K562 (cell line): ENCODE results near the gene LIX1. TPM values are rescaled to one million over a fixed set of nuclear protein-coding genes. Genes with fewer than 3 reads are reported as not detected.

Experiments
- ATAC-seq: fragments of 200-7000 bp; cut with Tn5 transposase; 3 replicates; pipeline ENCODE4 v1.9.1; 2020; ENCODE audit warnings: moderate library complexity
- BruUV-seq: library from RNA; stranded (reverse); fragments of 400-500 nt; replicated peaks from 2 replicates; lab custom pipeline; 2021; lab: Mats Ljungman, UMichigan
- CTCF ChIA-PET: fragments of 300-600 bp; formaldehyde crosslinking; extraction: SDS; loops from one replicate; lab custom pipeline; 2021; ENCODE audit warnings: low intra/inter-chr PET ratio; lab: Yijun Ruan, JAX
- POLR2A ChIA-PET: fragments of 300-600, 350-650 bp; sonication (Branson Sonifier 250); formaldehyde crosslinking; extraction: SDS; loops from one replicate; lab custom pipeline; 2021; ENCODE audit warnings: antibody characterized with exemption, inconsistent platforms; lab: Yijun Ruan, JAX
- DNase-seq, 4 experiments: peaks; one replicate each; pipeline versions ENCODE4 v3.0.0 to v3.0.0-alpha.2; 2011 to 2018; ENCODE audit warnings: low spot score in 3 of 4, mixed read lengths in 3 of 4; ENCODE audit errors: extremely low read depth in 1 of 4
- FAIRE-seq: peaks from 2 replicates; lab custom pipeline; 2011; peaks lifted over from hg19 to GRCh38; lab: Jason Lieb, UNC
- H2AFZ ChIP-seq: 2 replicates; pipeline ENCODE4 v1.6.0; 2011; ENCODE audit warnings: low read depth, low read length, control low read depth, inconsistent platforms
- H3K27ac ChIP-seq: fragments of 200-600 bp; 3 replicates; pipeline ENCODE4 v1.8.0; 2011; ENCODE audit warnings: low read depth, mild to moderate bottlenecking, control low read depth, inconsistent platforms, low read length, moderate library complexity, mixed read lengths; ENCODE audit errors: extremely low read depth
- H3K27me3 ChIP-seq, 2 experiments: fragments of 300-600 bp in 1 of 2; 2 replicates in 1 of 2; 3 replicates in 1 of 2; pipeline versions ENCODE4 v1.6.0 to v1.8.0; 2011; ENCODE audit warnings: inconsistent platforms in 2 of 2, low read length in 2 of 2, mild to moderate bottlenecking in 1 of 2, mixed read lengths in 1 of 2, moderate library complexity in 1 of 2; ENCODE audit not compliant: control insufficient read depth in 2 of 2, insufficient read depth in 2 of 2
- H3K36me3 ChIP-seq: fragments of 300-600 bp; 3 replicates; pipeline ENCODE4 v1.8.0; 2011; ENCODE audit warnings: mild to moderate bottlenecking, low read length, inconsistent platforms; ENCODE audit not compliant: control insufficient read depth, insufficient read depth
- H3K4me1 ChIP-seq, 2 experiments: fragments of 200-600 bp in 1 of 2; replicated peaks in 1 of 2; 2 replicates in 1 of 2; 3 replicates in 1 of 2; pipeline versions ENCODE4 v1.5.1 to v1.8.0; 2011; ENCODE audit warnings: inconsistent platforms in 2 of 2, low read length in 2 of 2, mild to moderate bottlenecking in 1 of 2, mixed read lengths in 1 of 2, moderate library complexity in 1 of 2; ENCODE audit not compliant: control insufficient read depth in 2 of 2, insufficient read depth in 2 of 2
- H3K4me2 ChIP-seq: 2 replicates; pipeline ENCODE4 v1.6.1; 2011; ENCODE audit warnings: low read length, control low read depth, inconsistent platforms, mixed read lengths; ENCODE audit not compliant: insufficient read depth
- H3K4me3 ChIP-seq: fragments of 200-600 bp; sonication (generic), shearing (Covaris generic); 2 replicates; pipeline ENCODE4 v1.5.1; 2016; ENCODE audit warnings: control low read depth, inconsistent platforms
- H3K79me2 ChIP-seq: fragments of 200-600 bp; 3 replicates; pipeline ENCODE4 v1.8.0; 2011; ENCODE audit warnings: low read length, inconsistent platforms; ENCODE audit not compliant: control insufficient read depth, insufficient read depth
- H3K9ac ChIP-seq, 2 experiments: 2 replicates each; pipeline versions ENCODE4 v1.6.0 to v1.6.1; 2011; ENCODE audit warnings: low read depth in 2 of 2, low read length in 2 of 2, control low read depth in 1 of 2, inconsistent platforms in 1 of 2, mild to moderate bottlenecking in 1 of 2, mixed read lengths in 1 of 2; ENCODE audit not compliant: insufficient read depth in 1 of 2
- H3K9me1 ChIP-seq: one replicate; pipeline ENCODE4 v1.6.0; 2011; ENCODE audit warnings: inconsistent platforms, mild to moderate bottlenecking, low read length, moderate library complexity; ENCODE audit not compliant: control insufficient read depth, insufficient read depth
- H3K9me3 ChIP-seq: replicated peaks from 2 replicates; pipeline ENCODE4 v1.5.1; 2011; ENCODE audit warnings: low read depth, low read length, inconsistent platforms; ENCODE audit not compliant: control insufficient read depth, insufficient read depth
- H4K20me1 ChIP-seq: replicated peaks from 2 replicates; pipeline ENCODE4 v1.6.1; 2011; ENCODE audit warnings: low read length, inconsistent platforms, mixed read lengths; ENCODE audit not compliant: control insufficient read depth, insufficient read depth
- ELF4 ChIP-seq: fragments of 450-650 bp; formaldehyde crosslinking; IDR thresholded peaks from 2 replicates; pipeline ENCODE4 v1.4.0; 2022; ENCODE audit warnings: missing genetic modification characterization
- MTA2 ChIP-seq: fragments of 450-650 bp; IDR thresholded peaks from 2 replicates; pipeline ENCODE4 v1.6.1; 2016; ENCODE audit warnings: low read depth
- MYBL2 ChIP-seq, 2 experiments: fragments of 450-650 bp in 1 of 2; sonication (generic) in 1 of 2; formaldehyde crosslinking in 1 of 2; IDR thresholded peaks; 2 replicates each; pipeline versions ENCODE4 v1.6.1 to v1.8.1; 2017 to 2022; ENCODE audit warnings: borderline replicate concordance in 1 of 2, inconsistent platforms in 1 of 2, low read depth in 1 of 2, mild to moderate bottlenecking in 1 of 2, missing genetic modification reagents in 1 of 2, moderate library complexity in 1 of 2
- SOX6 ChIP-seq: fragments of 450-650 bp; IDR thresholded peaks from 2 replicates; pipeline ENCODE4 v1.6.1; 2014; ENCODE audit warnings: mild to moderate bottlenecking
- TAF15 ChIP-seq: fragments of 200-400 bp; formaldehyde crosslinking; IDR thresholded peaks from 2 replicates; pipeline ENCODE4 v1.6.1; 2017; ENCODE audit warnings: mild to moderate bottlenecking, low read depth, low read length, moderate library complexity
- ZNF395 ChIP-seq: fragments of 200-800 bp; sonication (Bioruptor generic); IDR thresholded peaks from 2 replicates; pipeline ENCODE4 v1.6.1; 2017; ENCODE audit warnings: missing genetic modification characterization, missing compliant biosample characterization
- ZNF507 ChIP-seq: conservative IDR thresholded peaks from 2 replicates; pipeline ENCODE4 v1.6.1; 2017; ENCODE audit warnings: missing genetic modification characterization, missing compliant biosample characterization
- ZNF586 ChIP-seq: fragments of 450-650 bp; formaldehyde crosslinking; conservative IDR thresholded peaks from 2 replicates; pipeline ENCODE4 v1.4.0; 2020; ENCODE audit warnings: mild to moderate bottlenecking, moderate library complexity
- ZNF589 ChIP-seq: fragments of 200-800 bp; sonication (Bioruptor generic); IDR thresholded peaks from 2 replicates; pipeline ENCODE4 v1.6.1; 2016; ENCODE audit warnings: low read depth, missing genetic modification characterization, missing compliant biosample characterization
- ZSCAN29 ChIP-seq: fragments of 450-650 bp; IDR thresholded peaks from 2 replicates; pipeline ENCODE4 v1.6.1; 2017
- ZSCAN32 ChIP-seq: fragments of 450-650 bp; formaldehyde crosslinking; IDR thresholded peaks from 2 replicates; pipeline ENCODE4 v1.4.0; 2020; ENCODE audit warnings: mild to moderate bottlenecking, moderate library complexity
- WGBS: fragments of 100-300 bp; shearing (Covaris generic); methylation state at CpG from one replicate; pipeline ENCODE4 v1.1.6; 2016; ENCODE audit warnings: low coverage, mixed read lengths; ENCODE audit not compliant: insufficient coverage; ENCODE audit errors: missing lambda C conversion rate; 5-methylcytosine and 5-hydroxymethylcytosine counted together
- in situ Hi-C: fragments of 300-500 bp; cut with MboI; formaldehyde crosslinking; loops from 4 replicates; pipeline ENCODE4 v1.15.0; 2018; ENCODE audit warnings: inconsistent platforms, mixed read lengths
- intact Hi-C: fragments of 100-400 bp; cut with micrococcal nuclease; formaldehyde crosslinking; loops from 2 replicates; pipeline ENCODE4 v1.14.2; 2022
- polyA plus RNA-seq, 8 experiments: library from polyadenylated mRNA; depleted of rRNA in 4 of 8; stranded (reverse) in 5 of 8; unstranded in 3 of 8; fragments of >200 nt; fragmentation: Nextera tagmentation in 2 of 8; fragmentation: Illumina TruSeq in 1 of 8; extraction: Ambion mirVana in 2 of 8; extraction: Trizol in 1 of 8; gene quantifications; 2 replicates each; pipeline versions ENCODE4 v1.2.1 to v1.2.3, GENCODE V29; 2011 to 2014; ENCODE audit warnings: inconsistent platforms in 1 of 8, missing spikeins in 1 of 8
- total RNA-seq, 7 experiments: library from RNA; depleted of rRNA in 6 of 7; stranded (reverse); fragments of >200 nt in 6 of 7; fragmentation: Illumina TruSeq in 2 of 7; extraction: Trizol in 2 of 7; gene quantifications; 2 replicates each; pipeline versions ENCODE4 v1.2.1 to v1.2.3, GENCODE V29; 2011 to 2021; ENCODE audit warnings: low replicate concordance in 1 of 7
- TF ChIP-seq, protein P1 (sequence below): fragments of 250-450 bp; sonication (Bioruptor Pico); IDR thresholded peaks from 2 replicates; pipeline ENCODE4 v1.5.0; 2020; ENCODE audit warnings: mild to moderate bottlenecking
- TF ChIP-seq, protein P2 (sequence below): fragments of 150-350 bp; IDR thresholded peaks from 2 replicates; pipeline ENCODE4 v1.6.1; 2014; ENCODE audit warnings: low read depth, mild to moderate bottlenecking, low read length, borderline replicate concordance

The LIX1 gene
- total and polyA plus RNA-seq, 9 of the 15 experiments (the other 6 are each of a cell fraction or from before 2014, with no cell fraction given): 0.01 to 0.18 TPM; not detected in 7

DNA sequence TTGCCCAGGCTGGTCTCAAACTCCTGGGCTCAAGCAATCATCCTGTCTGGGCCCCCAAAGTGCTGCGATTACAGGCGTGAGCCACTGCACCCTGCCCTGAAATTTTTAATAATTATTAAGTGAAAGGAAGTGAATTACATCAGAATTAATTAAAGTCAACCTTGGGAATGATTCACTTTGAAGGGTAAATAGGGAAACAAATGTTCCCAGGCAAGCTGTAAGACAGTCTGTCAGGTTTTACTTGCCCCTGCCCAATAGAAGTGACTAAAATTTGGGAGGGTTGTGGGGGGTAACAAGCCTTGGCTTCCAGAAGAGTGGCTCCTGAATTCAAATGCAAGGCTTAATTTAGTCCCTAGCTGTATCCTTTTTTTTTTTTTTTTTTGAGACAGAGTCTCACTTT, 1.3 kb upstream of the LIX1 start:
- no peaks in the 10 kb centered on the region for H4K20me1 ChIP-seq
- H3K27me3 ChIP-seq: no peaks in the 10 kb centered on the region
- no peak for FAIRE-seq
- 75% methylated on average over 2 of the region's 2 CpGs for WGBS
- in situ Hi-C loops: no loop called here
- H3K4me1 ChIP-seq: no peaks in the 10 kb centered on the region; a peak in 1 of 5 replicates
- no TSS peak for BruUV-seq
- no peak for ATAC-seq
- CTCF ChIA-PET: no interaction called here
- no peak overlapping the region for H3K4me3 ChIP-seq
- no peaks in the 10 kb centered on the region for H3K9me1 ChIP-seq
- H3K79me2 ChIP-seq: no peaks in the 10 kb centered on the region
- no peak for DNase-seq
- H2AFZ ChIP-seq: no peak overlapping the region
- no peak overlapping the region for H3K4me2 ChIP-seq
- POLR2A ChIA-PET: no interaction called here
- H3K36me3 ChIP-seq: no peaks in the 10 kb centered on the region
- intact Hi-C loops: loop anchor here (5.0 kb wide), 2 partner anchors 81 to 531 kb away; no protein-coding TSS in a partner anchor
- H3K9me3 ChIP-seq: no peaks in the 10 kb centered on the region
- H3K9ac ChIP-seq: no peak overlapping the region
- H3K27ac ChIP-seq: no peak overlapping the region
- TF ChIP-seq SOX6: no peak
- TF ChIP-seq, protein P1, sequence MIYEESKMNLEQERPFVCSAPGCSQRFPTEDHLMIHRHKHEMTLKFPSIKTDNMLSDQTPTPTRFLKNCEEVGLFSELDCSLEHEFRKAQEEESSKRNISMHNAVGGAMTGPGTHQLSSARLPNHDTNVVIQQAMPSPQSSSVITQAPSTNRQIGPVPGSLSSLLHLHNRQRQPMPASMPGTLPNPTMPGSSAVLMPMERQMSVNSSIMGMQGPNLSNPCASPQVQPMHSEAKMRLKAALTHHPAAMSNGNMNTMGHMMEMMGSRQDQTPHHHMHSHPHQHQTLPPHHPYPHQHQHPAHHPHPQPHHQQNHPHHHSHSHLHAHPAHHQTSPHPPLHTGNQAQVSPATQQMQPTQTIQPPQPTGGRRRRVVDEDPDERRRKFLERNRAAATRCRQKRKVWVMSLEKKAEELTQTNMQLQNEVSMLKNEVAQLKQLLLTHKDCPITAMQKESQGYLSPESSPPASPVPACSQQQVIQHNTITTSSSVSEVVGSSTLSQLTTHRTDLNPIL (CRISPR knock-in tag): no peak
- no peak for TF ChIP-seq ELF4 (CRISPR knock-in tag)
- TF ChIP-seq, protein P2, sequence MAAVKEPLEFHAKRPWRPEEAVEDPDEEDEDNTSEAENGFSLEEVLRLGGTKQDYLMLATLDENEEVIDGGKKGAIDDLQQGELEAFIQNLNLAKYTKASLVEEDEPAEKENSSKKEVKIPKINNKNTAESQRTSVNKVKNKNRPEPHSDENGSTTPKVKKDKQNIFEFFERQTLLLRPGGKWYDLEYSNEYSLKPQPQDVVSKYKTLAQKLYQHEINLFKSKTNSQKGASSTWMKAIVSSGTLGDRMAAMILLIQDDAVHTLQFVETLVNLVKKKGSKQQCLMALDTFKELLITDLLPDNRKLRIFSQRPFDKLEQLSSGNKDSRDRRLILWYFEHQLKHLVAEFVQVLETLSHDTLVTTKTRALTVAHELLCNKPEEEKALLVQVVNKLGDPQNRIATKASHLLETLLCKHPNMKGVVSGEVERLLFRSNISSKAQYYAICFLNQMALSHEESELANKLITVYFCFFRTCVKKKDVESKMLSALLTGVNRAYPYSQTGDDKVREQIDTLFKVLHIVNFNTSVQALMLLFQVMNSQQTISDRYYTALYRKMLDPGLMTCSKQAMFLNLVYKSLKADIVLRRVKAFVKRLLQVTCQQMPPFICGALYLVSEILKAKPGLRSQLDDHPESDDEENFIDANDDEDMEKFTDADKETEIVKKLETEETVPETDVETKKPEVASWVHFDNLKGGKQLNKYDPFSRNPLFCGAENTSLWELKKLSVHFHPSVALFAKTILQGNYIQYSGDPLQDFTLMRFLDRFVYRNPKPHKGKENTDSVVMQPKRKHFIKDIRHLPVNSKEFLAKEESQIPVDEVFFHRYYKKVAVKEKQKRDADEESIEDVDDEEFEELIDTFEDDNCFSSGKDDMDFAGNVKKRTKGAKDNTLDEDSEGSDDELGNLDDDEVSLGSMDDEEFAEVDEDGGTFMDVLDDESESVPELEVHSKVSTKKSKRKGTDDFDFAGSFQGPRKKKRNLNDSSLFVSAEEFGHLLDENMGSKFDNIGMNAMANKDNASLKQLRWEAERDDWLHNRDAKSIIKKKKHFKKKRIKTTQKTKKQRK: no peak
- no peak for TF ChIP-seq MYBL2 (IDR thresholded peaks at IDR 0.05; ENCODE audit: low read depth)
- TF ChIP-seq MYBL2 (CRISPR knock-in tag; IDR thresholded peaks at IDR 0.05; ENCODE audit: borderline replicate concordance): no peak
- TF ChIP-seq ZSCAN29: no peak
- TF ChIP-seq ZNF589 (CRISPR knock-in tag): no peak
- no peak for TF ChIP-seq ZNF395
- TF ChIP-seq ZNF586 (CRISPR knock-in tag): no peak
- no peak for TF ChIP-seq MTA2
- no peak for TF ChIP-seq ZSCAN32 (CRISPR knock-in tag)
- no peak for TF ChIP-seq TAF15
- TF ChIP-seq ZNF507: no peak
